K562 (cell line): ENCODE data around the gene IP6K1. TPM values are rescaled to one million over a fixed set of nuclear protein-coding genes. Genes with fewer than 3 reads are reported as not detected.
A peak's percentile ranks its signal among the peaks of the same experiment; 100 is the strongest.

Experiments
- ATAC-seq: fragments of 200-7000 bp; cut with Tn5 transposase; 3 replicates; pipeline ENCODE4 v1.9.1; 2020; ENCODE audit warnings: moderate library complexity
- BruUV-seq: library from RNA; stranded (reverse); fragments of 400-500 nt; replicated peaks from 2 replicates; lab custom pipeline; 2021; lab: Mats Ljungman, UMichigan
- CTCF ChIA-PET: fragments of 300-600 bp; formaldehyde crosslinking; extraction: SDS; loops from one replicate; lab custom pipeline; 2021; ENCODE audit warnings: low intra/inter-chr PET ratio; lab: Yijun Ruan, JAX
- POLR2A ChIA-PET: fragments of 300-600, 350-650 bp; sonication (Branson Sonifier 250); formaldehyde crosslinking; extraction: SDS; loops from one replicate; lab custom pipeline; 2021; ENCODE audit warnings: antibody characterized with exemption, inconsistent platforms; lab: Yijun Ruan, JAX
- DNase-seq, 4 experiments: peaks; one replicate each; pipeline versions ENCODE4 v3.0.0 to v3.0.0-alpha.2; 2011 to 2018; ENCODE audit warnings: low spot score in 3 of 4, mixed read lengths in 3 of 4; ENCODE audit errors: extremely low read depth in 1 of 4
- FAIRE-seq: peaks from 2 replicates; lab custom pipeline; 2011; peaks lifted over from hg19 to GRCh38; lab: Jason Lieb, UNC
- H2AFZ ChIP-seq: 2 replicates; pipeline ENCODE4 v1.6.0; 2011; ENCODE audit warnings: low read depth, low read length, control low read depth, inconsistent platforms
- H3K27ac ChIP-seq: fragments of 200-600 bp; 3 replicates; pipeline ENCODE4 v1.8.0; 2011; ENCODE audit warnings: low read depth, mild to moderate bottlenecking, control low read depth, inconsistent platforms, low read length, moderate library complexity, mixed read lengths; ENCODE audit errors: extremely low read depth
- H3K27me3 ChIP-seq, 2 experiments: fragments of 300-600 bp in 1 of 2; 2 replicates in 1 of 2; 3 replicates in 1 of 2; pipeline versions ENCODE4 v1.6.0 to v1.8.0; 2011; ENCODE audit warnings: inconsistent platforms in 2 of 2, low read length in 2 of 2, mild to moderate bottlenecking in 1 of 2, mixed read lengths in 1 of 2, moderate library complexity in 1 of 2; ENCODE audit not compliant: control insufficient read depth in 2 of 2, insufficient read depth in 2 of 2
- H3K36me3 ChIP-seq: fragments of 300-600 bp; 3 replicates; pipeline ENCODE4 v1.8.0; 2011; ENCODE audit warnings: mild to moderate bottlenecking, low read length, inconsistent platforms; ENCODE audit not compliant: control insufficient read depth, insufficient read depth
- H3K4me1 ChIP-seq, 2 experiments: fragments of 200-600 bp in 1 of 2; replicated peaks in 1 of 2; 2 replicates in 1 of 2; 3 replicates in 1 of 2; pipeline versions ENCODE4 v1.5.1 to v1.8.0; 2011; ENCODE audit warnings: inconsistent platforms in 2 of 2, low read length in 2 of 2, mild to moderate bottlenecking in 1 of 2, mixed read lengths in 1 of 2, moderate library complexity in 1 of 2; ENCODE audit not compliant: control insufficient read depth in 2 of 2, insufficient read depth in 2 of 2
- H3K4me2 ChIP-seq: 2 replicates; pipeline ENCODE4 v1.6.1; 2011; ENCODE audit warnings: low read length, control low read depth, inconsistent platforms, mixed read lengths; ENCODE audit not compliant: insufficient read depth
- H3K4me3 ChIP-seq: fragments of 200-600 bp; sonication (generic), shearing (Covaris generic); 2 replicates; pipeline ENCODE4 v1.5.1; 2016; ENCODE audit warnings: control low read depth, inconsistent platforms
- H3K79me2 ChIP-seq: fragments of 200-600 bp; 3 replicates; pipeline ENCODE4 v1.8.0; 2011; ENCODE audit warnings: low read length, inconsistent platforms; ENCODE audit not compliant: control insufficient read depth, insufficient read depth
- H3K9ac ChIP-seq, 2 experiments: 2 replicates each; pipeline versions ENCODE4 v1.6.0 to v1.6.1; 2011; ENCODE audit warnings: low read depth in 2 of 2, low read length in 2 of 2, control low read depth in 1 of 2, inconsistent platforms in 1 of 2, mild to moderate bottlenecking in 1 of 2, mixed read lengths in 1 of 2; ENCODE audit not compliant: insufficient read depth in 1 of 2
- H3K9me1 ChIP-seq: one replicate; pipeline ENCODE4 v1.6.0; 2011; ENCODE audit warnings: inconsistent platforms, mild to moderate bottlenecking, low read length, moderate library complexity; ENCODE audit not compliant: control insufficient read depth, insufficient read depth
- H3K9me3 ChIP-seq: replicated peaks from 2 replicates; pipeline ENCODE4 v1.5.1; 2011; ENCODE audit warnings: low read depth, low read length, inconsistent platforms; ENCODE audit not compliant: control insufficient read depth, insufficient read depth
- H4K20me1 ChIP-seq: replicated peaks from 2 replicates; pipeline ENCODE4 v1.6.1; 2011; ENCODE audit warnings: low read length, inconsistent platforms, mixed read lengths; ENCODE audit not compliant: control insufficient read depth, insufficient read depth
- MAFK ChIP-seq: IDR thresholded peaks from 2 replicates; pipeline ENCODE4 v1.6.1; 2011; ENCODE audit warnings: low read length, improper control_type of control experiment
- RBBP5 ChIP-seq: fragments of 200-600 bp; sonication (generic); IDR thresholded peaks from 2 replicates; pipeline ENCODE4 v1.6.1; 2012; ENCODE audit warnings: borderline replicate concordance, mild to moderate bottlenecking, low read length, control low read depth, inconsistent platforms; ENCODE audit not compliant: insufficient read depth, poor library complexity, severe bottlenecking
- RBM22 ChIP-seq: fragments of 200-400 bp; formaldehyde crosslinking; IDR thresholded peaks from 2 replicates; pipeline ENCODE4 v1.6.1; 2018; ENCODE audit warnings: low read length, low read depth; ENCODE audit not compliant: poor library complexity, severe bottlenecking
- ZFPM2 ChIP-seq: fragments of 250-450 bp; sonication (Bioruptor Pico); IDR thresholded peaks from 2 replicates; pipeline ENCODE4 v1.5.1; 2022; ENCODE audit warnings: mild to moderate bottlenecking
- ZNF696 ChIP-seq: fragments of 250-450 bp; sonication (Bioruptor Pico); conservative IDR thresholded peaks from 2 replicates; pipeline ENCODE4 v1.4.0; 2020; ENCODE audit warnings: mild to moderate bottlenecking, moderate library complexity
- ZNF717 ChIP-seq: fragments of 250-450 bp; sonication (Bioruptor Pico); IDR thresholded peaks from 2 replicates; pipeline ENCODE4 v1.5.0; 2021
- whole genome bisulfite sequencing: fragments of 100-300 bp; shearing (Covaris generic); methylation state at CpG from one replicate; pipeline ENCODE4 v1.1.6; 2016; ENCODE audit warnings: low coverage, mixed read lengths; ENCODE audit not compliant: insufficient coverage; ENCODE audit errors: missing lambda C conversion rate; 5-methylcytosine and 5-hydroxymethylcytosine counted together
- in situ Hi-C: fragments of 300-500 bp; cut with MboI; formaldehyde crosslinking; loops from 4 replicates; pipeline ENCODE4 v1.15.0; 2018; ENCODE audit warnings: inconsistent platforms, mixed read lengths
- intact Hi-C: fragments of 100-400 bp; cut with micrococcal nuclease; formaldehyde crosslinking; loops from 2 replicates; pipeline ENCODE4 v1.14.2; 2022
- polyA plus RNA-seq, 8 experiments: library from polyadenylated mRNA; depleted of rRNA in 4 of 8; stranded (reverse) in 5 of 8; unstranded in 3 of 8; fragments of >200 nt; fragmentation: Nextera tagmentation in 2 of 8; fragmentation: Illumina TruSeq in 1 of 8; extraction: Ambion mirVana in 2 of 8; extraction: Trizol in 1 of 8; gene quantifications; 2 replicates each; pipeline versions ENCODE4 v1.2.1 to v1.2.3, GENCODE V29; 2011 to 2014; ENCODE audit warnings: inconsistent platforms in 1 of 8, missing spikeins in 1 of 8
- total RNA-seq, 7 experiments: library from RNA; depleted of rRNA in 6 of 7; stranded (reverse); fragments of >200 nt in 6 of 7; fragmentation: Illumina TruSeq in 2 of 7; extraction: Trizol in 2 of 7; gene quantifications; 2 replicates each; pipeline versions ENCODE4 v1.2.1 to v1.2.3, GENCODE V29; 2011 to 2021; ENCODE audit warnings: low replicate concordance in 1 of 7
- TF ChIP-seq, protein P1 (sequence below), 2 experiments: IDR thresholded peaks; 2 replicates each; pipeline ENCODE4 v1.6.1; 2012; ENCODE audit warnings: improper control_type of control experiment in 2 of 2, low read depth in 2 of 2, low read length in 2 of 2, borderline replicate concordance in 1 of 2
- TF ChIP-seq, protein P2 (sequence below): sonication (generic); formaldehyde crosslinking; IDR thresholded peaks from 2 replicates; pipeline ENCODE4 v1.8.1; 2023; ENCODE audit warnings: missing genetic modification reagents, mild to moderate bottlenecking, borderline replicate concordance

The IP6K1 gene
- total and polyA plus RNA-seq, 9 of the 15 experiments (the other 6 are each of a cell fraction or from before 2014, with no cell fraction given): 0.46 to 29.2 (median 13.1) TPM

DNA sequence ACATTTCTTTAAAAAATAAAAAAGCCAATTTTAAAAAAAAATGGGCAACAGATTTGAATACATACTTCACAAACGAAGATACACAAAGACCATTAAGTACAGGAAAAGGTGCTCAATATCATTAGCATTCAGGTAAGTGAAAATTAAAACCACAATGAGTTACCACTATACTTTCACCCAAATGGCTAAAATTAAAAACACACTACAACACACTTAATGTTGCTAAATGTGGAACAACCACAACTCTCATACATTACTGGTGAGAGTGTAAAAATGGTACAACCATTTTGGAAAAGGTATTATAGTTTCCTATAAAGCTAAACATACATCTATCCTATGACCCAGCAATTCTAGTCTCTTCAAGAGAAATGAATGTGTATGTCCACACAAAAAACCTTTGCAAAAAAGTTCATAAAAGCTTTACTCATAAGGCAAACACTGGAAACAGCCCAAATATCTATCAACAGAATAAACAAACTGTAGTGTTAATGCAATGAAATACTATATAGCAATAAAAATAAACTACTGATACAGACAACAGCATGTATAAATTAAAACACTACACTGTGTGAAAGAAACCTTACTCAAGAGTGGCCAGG is 14.9 kb downstream of the IP6K1 start:
- no peak overlapping the region for H3K9ac ChIP-seq
- FAIRE-seq: peak; percentile 19
- no peaks in the 10 kb centered on the region for H3K9me3 ChIP-seq
- no peaks in the 10 kb centered on the region for H3K27me3 ChIP-seq
- CTCF ChIA-PET: no interaction called here
- no peaks in the 10 kb centered on the region for H4K20me1 ChIP-seq
- WGBS: 50% methylated on average over 1 of the region's 1 CpG
- intact Hi-C loops: no loop called here
- no peak overlapping the region for H3K4me2 ChIP-seq
- H3K36me3 ChIP-seq: peaks cover 31% of the 10 kb centered on the region; the same call in 2 of the 3 replicates
- BruUV-seq: no TSS peak
- no peak for TF ChIP-seq RBM22
- TF ChIP-seq, protein P1, sequence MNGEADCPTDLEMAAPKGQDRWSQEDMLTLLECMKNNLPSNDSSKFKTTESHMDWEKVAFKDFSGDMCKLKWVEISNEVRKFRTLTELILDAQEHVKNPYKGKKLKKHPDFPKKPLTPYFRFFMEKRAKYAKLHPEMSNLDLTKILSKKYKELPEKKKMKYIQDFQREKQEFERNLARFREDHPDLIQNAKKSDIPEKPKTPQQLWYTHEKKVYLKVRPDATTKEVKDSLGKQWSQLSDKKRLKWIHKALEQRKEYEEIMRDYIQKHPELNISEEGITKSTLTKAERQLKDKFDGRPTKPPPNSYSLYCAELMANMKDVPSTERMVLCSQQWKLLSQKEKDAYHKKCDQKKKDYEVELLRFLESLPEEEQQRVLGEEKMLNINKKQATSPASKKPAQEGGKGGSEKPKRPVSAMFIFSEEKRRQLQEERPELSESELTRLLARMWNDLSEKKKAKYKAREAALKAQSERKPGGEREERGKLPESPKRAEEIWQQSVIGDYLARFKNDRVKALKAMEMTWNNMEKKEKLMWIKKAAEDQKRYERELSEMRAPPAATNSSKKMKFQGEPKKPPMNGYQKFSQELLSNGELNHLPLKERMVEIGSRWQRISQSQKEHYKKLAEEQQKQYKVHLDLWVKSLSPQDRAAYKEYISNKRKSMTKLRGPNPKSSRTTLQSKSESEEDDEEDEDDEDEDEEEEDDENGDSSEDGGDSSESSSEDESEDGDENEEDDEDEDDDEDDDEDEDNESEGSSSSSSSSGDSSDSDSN (IDR thresholded peaks at IDR 0.05; ENCODE audit: borderline replicate concordance in 1 of 2, low read depth in 2 of 2, low read length in 2 of 2): no peak
- TF ChIP-seq MAFK: no peak
- TF ChIP-seq ZNF696: no peak
- no peak for TF ChIP-seq ZFPM2 (CRISPR knock-in tag)
- TF ChIP-seq RBBP5: no peak
- TF ChIP-seq, protein P2, sequence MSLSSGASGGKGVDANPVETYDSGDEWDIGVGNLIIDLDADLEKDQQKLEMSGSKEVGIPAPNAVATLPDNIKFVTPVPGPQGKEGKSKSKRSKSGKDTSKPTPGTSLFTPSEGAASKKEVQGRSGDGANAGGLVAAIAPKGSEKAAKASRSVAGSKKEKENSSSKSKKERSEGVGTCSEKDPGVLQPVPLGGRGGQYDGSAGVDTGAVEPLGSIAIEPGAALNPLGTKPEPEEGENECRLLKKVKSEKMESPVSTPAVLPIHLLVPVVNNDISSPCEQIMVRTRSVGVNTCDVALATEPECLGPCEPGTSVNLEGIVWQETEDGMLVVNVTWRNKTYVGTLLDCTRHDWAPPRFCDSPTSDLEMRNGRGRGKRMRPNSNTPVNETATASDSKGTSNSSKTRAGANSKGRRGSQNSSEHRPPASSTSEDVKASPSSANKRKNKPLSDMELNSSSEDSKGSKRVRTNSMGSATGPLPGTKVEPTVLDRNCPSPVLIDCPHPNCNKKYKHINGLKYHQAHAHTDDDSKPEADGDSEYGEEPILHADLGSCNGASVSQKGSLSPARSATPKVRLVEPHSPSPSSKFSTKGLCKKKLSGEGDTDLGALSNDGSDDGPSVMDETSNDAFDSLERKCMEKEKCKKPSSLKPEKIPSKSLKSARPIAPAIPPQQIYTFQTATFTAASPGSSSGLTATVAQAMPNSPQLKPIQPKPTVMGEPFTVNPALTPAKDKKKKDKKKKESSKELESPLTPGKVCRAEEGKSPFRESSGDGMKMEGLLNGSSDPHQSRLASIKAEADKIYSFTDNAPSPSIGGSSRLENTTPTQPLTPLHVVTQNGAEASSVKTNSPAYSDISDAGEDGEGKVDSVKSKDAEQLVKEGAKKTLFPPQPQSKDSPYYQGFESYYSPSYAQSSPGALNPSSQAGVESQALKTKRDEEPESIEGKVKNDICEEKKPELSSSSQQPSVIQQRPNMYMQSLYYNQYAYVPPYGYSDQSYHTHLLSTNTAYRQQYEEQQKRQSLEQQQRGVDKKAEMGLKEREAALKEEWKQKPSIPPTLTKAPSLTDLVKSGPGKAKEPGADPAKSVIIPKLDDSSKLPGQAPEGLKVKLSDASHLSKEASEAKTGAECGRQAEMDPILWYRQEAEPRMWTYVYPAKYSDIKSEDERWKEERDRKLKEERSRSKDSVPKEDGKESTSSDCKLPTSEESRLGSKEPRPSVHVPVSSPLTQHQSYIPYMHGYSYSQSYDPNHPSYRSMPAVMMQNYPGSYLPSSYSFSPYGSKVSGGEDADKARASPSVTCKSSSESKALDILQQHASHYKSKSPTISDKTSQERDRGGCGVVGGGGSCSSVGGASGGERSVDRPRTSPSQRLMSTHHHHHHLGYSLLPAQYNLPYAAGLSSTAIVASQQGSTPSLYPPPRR (CRISPR knock-in tag): no peak
- no peak for TF ChIP-seq ZNF717
- TF ChIP-seq, all 486 proteins: peak for 0
- in situ Hi-C loops: no loop called here
- Histone ChIP-seq H3K79me2 (peaks cover 80% of the 10 kb centered on the region), H3K27ac (no peak overlapping the region), H2AFZ (no peak overlapping the region), H3K4me3 (no peak overlapping the region), H3K4me1 (no peaks in the 10 kb centered on the region; a peak in 1 of 5 replicates), H3K9me1 (no peaks in the 10 kb centered on the region)
- POLR2A ChIA-PET: interaction anchor here (0.6 to 1.2 kb wide), 3 partner anchors 12 to 133 kb away, joined by 3 read pairs; no protein-coding TSS in a partner anchor
- ATAC-seq (no peak), DNase-seq (no peak)
